GM21737 (cell line): ENCODE data around the gene PGA5.

Experiments
- ATAC-seq: cut with Tn5 transposase; IDR thresholded peaks from one replicate; pipeline ENCODE4 v1.9.1; 2021; ENCODE audit warnings: mild to moderate bottlenecking, moderate library complexity; ENCODE audit not compliant: unreplicated experiment

PGA5 gene

DNA sequence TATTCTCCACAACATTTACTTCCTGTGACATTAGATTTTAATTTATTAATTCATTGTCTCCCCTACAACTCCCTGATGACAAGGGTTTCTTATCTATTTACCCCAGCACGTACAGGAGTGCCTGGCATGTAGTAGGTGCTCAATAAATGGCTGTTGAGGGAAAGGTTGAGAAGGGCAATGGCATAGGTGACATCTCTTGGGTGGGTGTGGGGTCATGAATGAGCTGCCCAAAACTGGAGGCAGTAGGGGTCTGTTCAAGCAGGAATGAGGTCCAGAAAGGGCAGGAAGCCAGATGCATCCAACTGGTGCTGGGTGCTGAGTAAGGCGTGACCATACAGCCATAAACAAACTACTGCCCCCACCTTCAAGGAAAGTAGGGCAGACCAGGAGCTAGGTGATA, 51.4 kb downstream of the PGA5 start:
- no peak for ATAC-seq

DNA sequence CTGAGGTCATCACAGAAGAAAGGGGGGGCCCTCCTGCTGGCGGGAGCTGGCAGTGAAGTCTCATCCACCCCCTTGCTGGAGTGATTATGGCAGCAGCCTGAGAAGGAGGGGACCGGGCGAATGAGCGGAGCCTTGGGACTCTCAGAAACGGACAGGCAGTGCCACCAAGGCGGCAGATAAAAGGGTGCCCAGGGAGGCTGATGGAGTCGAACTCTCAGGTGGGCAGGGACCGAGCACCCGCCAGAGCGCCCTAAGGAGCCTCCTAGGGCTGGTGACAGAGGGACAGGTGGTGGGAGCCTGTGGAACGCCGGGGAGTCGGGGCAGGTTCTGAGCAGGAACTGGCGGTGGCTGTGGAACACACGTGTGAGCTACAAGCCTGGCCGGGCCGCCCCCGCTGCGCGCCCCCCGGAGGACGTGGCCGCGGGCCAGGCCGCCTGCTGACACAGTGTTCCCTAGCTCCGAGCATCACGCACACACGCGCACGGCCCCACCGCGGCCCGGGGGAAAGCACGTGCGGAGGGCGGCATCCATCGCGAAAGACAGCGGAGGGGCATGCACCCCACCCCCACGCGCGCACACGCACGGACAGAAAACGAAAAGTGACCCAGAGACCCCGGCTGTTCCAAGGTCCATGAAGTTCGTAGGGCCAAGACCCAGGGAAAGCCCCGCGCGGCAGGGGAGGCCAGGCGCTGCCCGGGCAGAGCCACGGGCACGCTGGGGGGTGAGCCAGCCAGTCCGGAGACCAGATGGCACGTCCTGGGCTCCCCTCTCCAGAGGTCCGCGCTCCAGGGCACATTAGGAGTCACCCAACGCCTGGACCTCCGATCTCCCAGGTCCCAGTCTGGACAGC, 53.1 kb downstream of the PGA5 start:
- ATAC-seq, result peak; percentile 39

DNA sequence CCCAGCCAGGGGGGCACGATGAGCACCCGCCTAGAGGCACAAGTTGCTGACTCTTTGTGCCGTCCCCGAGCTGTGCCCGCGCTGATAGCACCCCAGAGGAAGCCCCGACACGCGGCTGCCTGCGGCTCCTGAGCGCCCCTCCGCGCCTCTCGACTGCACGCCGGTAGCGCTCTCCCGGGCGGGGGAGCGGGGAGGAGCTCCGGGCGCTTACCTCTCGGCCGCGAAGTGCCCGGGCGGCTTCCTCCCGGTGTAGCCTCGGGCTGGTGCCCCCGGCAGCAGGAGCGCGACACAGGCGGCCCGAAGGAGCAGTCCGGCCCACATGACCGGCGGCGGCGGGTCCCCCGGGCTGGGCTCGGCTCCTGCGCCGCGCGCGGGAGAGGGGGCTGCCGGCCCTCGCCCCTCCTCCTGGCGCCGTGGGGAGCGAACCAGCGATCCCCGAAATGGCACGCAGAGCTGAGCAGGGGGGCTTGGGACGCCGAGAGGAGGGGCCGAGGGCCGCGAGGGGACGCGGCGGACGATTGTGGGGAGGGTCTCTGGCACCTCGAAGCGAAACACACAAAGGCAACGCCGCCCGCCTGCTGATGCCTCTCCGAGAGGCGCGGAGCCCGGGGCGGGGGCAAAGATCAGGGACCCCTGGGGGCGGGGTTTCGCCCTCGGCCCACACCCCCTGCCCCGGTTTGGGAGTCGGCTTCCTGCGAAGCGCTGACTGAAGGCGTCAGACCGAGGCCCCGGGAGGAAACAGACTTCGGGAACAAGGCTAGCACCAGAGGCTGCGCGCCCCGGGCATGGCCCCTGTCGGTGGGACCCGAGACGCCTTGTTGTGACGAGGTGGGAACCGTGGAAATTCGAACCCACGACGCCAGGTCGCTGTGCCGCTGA, 54.0 kb downstream of the PGA5 start, which contains the start of gene VWCE:
VWCE (minus strand) TSS at position 600 of the 879 bp plus-strand sequence; CDS start at position 321, 279 bp downstream.
- peak; percentile 65 for ATAC-seq

GRCh38 chr11:61295596-61295926, 54.6 kb downstream of the PGA5 start:
- ATAC-seq, result peak; percentile 4

- no peak for ATAC-seq
Observed at GRCh38 chr11:61297341-61297740, 56.4 kb downstream of the PGA5 start.

DNA sequence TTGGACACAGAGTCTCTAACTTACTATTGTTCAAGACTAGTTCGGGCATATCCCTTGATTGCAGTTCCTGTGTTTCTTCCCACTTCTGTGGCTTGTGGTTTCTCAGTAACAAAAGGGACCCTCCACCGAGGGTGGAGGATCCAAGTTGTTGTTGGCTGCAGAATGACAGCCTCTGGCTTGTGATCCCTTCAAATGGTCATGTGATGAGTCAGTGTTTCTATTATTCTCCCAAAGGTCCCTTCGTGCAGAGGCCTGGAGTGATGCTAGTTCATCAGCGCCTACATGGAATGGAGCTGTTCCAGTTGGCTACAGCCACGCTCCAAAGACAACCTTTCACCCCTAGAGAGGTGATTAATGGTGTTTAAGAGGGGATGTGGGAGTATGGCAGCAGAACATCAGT, 56.8 kb downstream of the PGA5 start:
- ATAC-seq, result no peak

DNA sequence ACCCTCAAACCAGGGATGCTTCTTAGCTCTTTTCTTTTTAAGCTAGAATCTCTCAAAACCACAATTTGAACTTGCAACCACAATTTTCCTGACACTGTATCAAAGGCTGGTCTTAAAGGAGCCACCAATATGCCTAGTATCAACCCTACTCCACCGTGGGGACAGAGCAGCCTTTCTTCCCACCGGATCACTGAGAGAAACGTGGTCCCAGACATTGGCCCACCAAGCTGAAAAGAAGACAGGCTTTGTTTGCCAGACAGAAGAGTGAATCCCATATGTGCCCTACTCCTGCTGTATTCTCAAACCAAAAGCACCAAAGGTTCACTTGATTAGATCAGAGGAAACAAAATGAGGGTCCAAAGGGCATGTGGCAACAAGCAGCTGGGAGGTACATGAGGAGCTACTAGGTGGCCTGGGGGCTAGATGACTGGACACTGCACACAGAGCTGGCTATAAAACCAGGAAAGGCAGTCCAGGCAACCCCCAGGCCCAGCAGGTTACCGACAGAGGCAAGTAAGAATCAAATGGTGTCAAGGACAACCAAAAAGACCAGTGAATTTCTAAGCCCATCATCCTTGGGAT, 57.8 kb downstream of the PGA5 start:
- no peak for ATAC-seq
